GM19043 (cell line): Measurements from ENCODE around the gene SCUBE2.

Experiments
- ATAC-seq: cut with Tn5 transposase; IDR thresholded peaks from one replicate; pipeline ENCODE4 v1.9.1; 2021; ENCODE audit warnings: low read depth; ENCODE audit not compliant: unreplicated experiment

SCUBE2 gene

GRCh38 chr11:9091044-9091922 lies at the start of gene SCUBE2:
TSS of gene SCUBE2 (minus strand) at chr11:9091599. CDS start at chr11:9091528, 71 bp downstream.
- no peak for ATAC-seq

- no peak for ATAC-seq
These were observed 49.8 kb upstream of the SCUBE2 start for GRCh38 chr11:9141186-9141585.

GRCh38 chr11:9139628-9140357 lies 48.4 kb upstream of the SCUBE2 start:
- no peak for ATAC-seq

GRCh38 chr11:9138612-9139579 lies 47.5 kb upstream of the SCUBE2 start:
- ATAC-seq: no peak

GRCh38 chr11:9138133-9138453 lies 46.7 kb upstream of the SCUBE2 start:
- peak; percentile 33 for ATAC-seq

- ATAC-seq: peak; percentile 96
These were observed 46.1 kb upstream of the SCUBE2 start for GRCh38 chr11:9137293-9138132.

- no peak for ATAC-seq
These were observed 45.3 kb upstream of the SCUBE2 start for GRCh38 chr11:9136741-9137140.

- ATAC-seq: no peak
These were observed 42.6 kb upstream of the SCUBE2 start for GRCh38 chr11:9133956-9134355.

GRCh38 chr11:9132203-9132878 lies 40.9 kb upstream of the SCUBE2 start:
- no peak for ATAC-seq

- ATAC-seq: no peak
These were observed 38.9 kb upstream of the SCUBE2 start for GRCh38 chr11:9130297-9130696.

GRCh38 chr11:9126636-9127035 lies 35.2 kb upstream of the SCUBE2 start:
- no peak for ATAC-seq

- no peak for ATAC-seq
These were observed 33.9 kb upstream of the SCUBE2 start for GRCh38 chr11:9125185-9125886.

GRCh38 chr11:9123595-9124304 lies 32.4 kb upstream of the SCUBE2 start:
- ATAC-seq: no peak

- ATAC-seq: no peak
These were observed 30.0 kb upstream of the SCUBE2 start for GRCh38 chr11:9121469-9121796.

GRCh38 chr11:9120664-9121468 lies 29.5 kb upstream of the SCUBE2 start:
- no peak for ATAC-seq

GRCh38 chr11:9118277-9118676 lies 26.9 kb upstream of the SCUBE2 start:
- no peak for ATAC-seq

GRCh38 chr11:9112075-9112474 lies 20.7 kb upstream of the SCUBE2 start:
- ATAC-seq: no peak
